Upper lobe of left lung (tissue), 6 donors: Measurements from ENCODE around the gene AKAP11. TPM values are rescaled to one million over a fixed set of nuclear protein-coding genes. Genes with fewer than 3 reads are reported as not detected.
A peak's percentile ranks its signal among the peaks of the same experiment; 100 is the strongest.

Source experiments
- ATAC-seq, 2 donors: fragments of 200-7000 bp; cut with Tn5 transposase; one replicate each; pipeline ENCODE4 v1.9.1; 2022; ENCODE audit warnings: mild to moderate bottlenecking in 2 of 2, moderate library complexity in 2 of 2; ENCODE audit not compliant: low FRiP score in 2 of 2
- DNase-seq, 2 donors: peaks; one replicate each; pipeline ENCODE4 v3.0.0-alpha.2; 2019 to 2020
- H3K27ac ChIP-seq, 4 donors: fragments of 200-600 bp; sonication (generic); one replicate each; pipeline ENCODE4 v1.5.1; 2016 to 2019
- H3K27me3 ChIP-seq, 4 donors: fragments of 200-600 bp; sonication (generic); one replicate each; pipeline ENCODE4 v1.5.1; 2017 to 2019
- H3K36me3 ChIP-seq, 4 donors: fragments of 200-600 bp; sonication (generic); one replicate each; pipeline ENCODE4 v1.5.1; 2016 to 2019
- H3K4me1 ChIP-seq, 4 donors: fragments of 200-600 bp; sonication (generic); one replicate each; pipeline ENCODE4 v1.5.1; 2018 to 2019
- H3K4me3 ChIP-seq, 4 donors: fragments of 200-600 bp; sonication (generic); one replicate each; pipeline ENCODE4 v1.5.1; 2017 to 2019; ENCODE audit warnings: mild to moderate bottlenecking in 2 of 4, moderate library complexity in 1 of 4
- H3K9me3 ChIP-seq, 4 donors: fragments of 200-600 bp; sonication (generic); one replicate each; pipeline ENCODE4 v1.5.1; 2018 to 2019
- EP300 ChIP-seq, 4 donors: sonication (generic); formaldehyde crosslinking; IDR thresholded peaks; one replicate each; pipeline ENCODE4 v1.5.1; 2017; ENCODE audit warnings: antibody characterized with exemption in 4 of 4, control low read depth in 2 of 4
- POLR2A ChIP-seq, 4 donors: fragments of 450-650 bp; IDR thresholded peaks; one replicate each; pipeline ENCODE4 v1.5.1; 2016 to 2017; ENCODE audit warnings: antibody characterized with exemption in 4 of 4, mild to moderate bottlenecking in 2 of 4
- POLR2AphosphoS5 ChIP-seq, 2 donors: sonication (generic); formaldehyde crosslinking; IDR thresholded peaks; one replicate each; pipeline ENCODE4 v1.5.1; 2017; ENCODE audit warnings: antibody characterized with exemption in 2 of 2
- WGBS, 2 donors: methylation state at CpG; one replicate each; pipeline ENCODE4 v1.1.5; 2017 to 2018; 5-methylcytosine and 5-hydroxymethylcytosine counted together
- total RNA-seq, 6 donors: library from RNA; depleted of rRNA in 4 of 6; stranded (reverse); fragments of >200 nt in 4 of 6; gene quantifications; one replicate each; pipeline versions ENCODE4 v1.1.0 to v1.2.1, GENCODE V29; 2016 to 2021
- TF ChIP-seq, protein P1 (sequence below), 6 experiments: fragments of 450-650 bp in 4 of 6; fragments of 200-600 bp in 2 of 6; sonication (generic) in 2 of 6; IDR thresholded peaks; one replicate each; pipeline ENCODE4 v1.5.1; 2016 to 2019; ENCODE audit warnings: antibody characterized with exemption in 6 of 6
- donor health status: DM: no; HTN: no; CAD: no; lungs with moderate emphysema.
- donor health status: DM: no; HTN: yes; CAD: no; lungs with severe emphysema.

Gene AKAP11
- total RNA-seq, 6 donors from 2014 or later, result 22.8 to 72.2 (median 25.9) TPM

DNA sequence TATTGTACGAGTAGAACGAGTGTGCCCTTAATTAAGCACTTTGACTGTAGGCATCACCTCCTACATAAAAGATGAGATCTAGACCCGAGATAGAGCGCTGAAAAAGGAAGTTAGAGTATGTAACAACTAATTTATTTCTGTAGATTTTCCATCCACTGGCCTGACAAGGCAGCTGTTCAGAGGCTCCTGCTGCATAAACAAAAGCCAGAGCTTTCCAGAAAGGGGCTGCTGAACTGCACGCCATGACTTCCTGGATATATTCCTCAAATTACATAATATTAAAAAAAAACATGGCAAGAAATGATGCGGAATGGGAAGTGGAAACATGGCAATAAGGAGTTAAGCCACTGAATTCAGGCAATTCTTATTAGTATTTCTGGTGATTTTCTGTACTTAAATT lies 89.7 kb downstream of the AKAP11 start:
- no peaks in the 10 kb centered on the region for H3K27me3 ChIP-seq
- no peak for TF ChIP-seq POLR2AphosphoS5 (IDR thresholded peaks at IDR 0.05)
- TF ChIP-seq POLR2A (IDR thresholded peaks at IDR 0.05), result no peak
- no peak for TF ChIP-seq EP300 (IDR thresholded peaks at IDR 0.05)
- TF ChIP-seq, protein P1, sequence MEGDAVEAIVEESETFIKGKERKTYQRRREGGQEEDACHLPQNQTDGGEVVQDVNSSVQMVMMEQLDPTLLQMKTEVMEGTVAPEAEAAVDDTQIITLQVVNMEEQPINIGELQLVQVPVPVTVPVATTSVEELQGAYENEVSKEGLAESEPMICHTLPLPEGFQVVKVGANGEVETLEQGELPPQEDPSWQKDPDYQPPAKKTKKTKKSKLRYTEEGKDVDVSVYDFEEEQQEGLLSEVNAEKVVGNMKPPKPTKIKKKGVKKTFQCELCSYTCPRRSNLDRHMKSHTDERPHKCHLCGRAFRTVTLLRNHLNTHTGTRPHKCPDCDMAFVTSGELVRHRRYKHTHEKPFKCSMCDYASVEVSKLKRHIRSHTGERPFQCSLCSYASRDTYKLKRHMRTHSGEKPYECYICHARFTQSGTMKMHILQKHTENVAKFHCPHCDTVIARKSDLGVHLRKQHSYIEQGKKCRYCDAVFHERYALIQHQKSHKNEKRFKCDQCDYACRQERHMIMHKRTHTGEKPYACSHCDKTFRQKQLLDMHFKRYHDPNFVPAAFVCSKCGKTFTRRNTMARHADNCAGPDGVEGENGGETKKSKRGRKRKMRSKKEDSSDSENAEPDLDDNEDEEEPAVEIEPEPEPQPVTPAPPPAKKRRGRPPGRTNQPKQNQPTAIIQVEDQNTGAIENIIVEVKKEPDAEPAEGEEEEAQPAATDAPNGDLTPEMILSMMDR (IDR thresholded peaks at IDR 0.05), result no peak
- no peaks in the 10 kb centered on the region for H3K4me1 ChIP-seq
- H3K27ac ChIP-seq, result no peak overlapping the region
- H3K36me3 ChIP-seq, result no peaks in the 10 kb centered on the region
- DNase-seq (no peak), ATAC-seq (no peak)
- 43 to 47% methylated on average over 6 of the region's 6 CpGs for WGBS, 2 donors
- no peak overlapping the region for H3K4me3 ChIP-seq
- no peaks in the 10 kb centered on the region for H3K9me3 ChIP-seq

DNA sequence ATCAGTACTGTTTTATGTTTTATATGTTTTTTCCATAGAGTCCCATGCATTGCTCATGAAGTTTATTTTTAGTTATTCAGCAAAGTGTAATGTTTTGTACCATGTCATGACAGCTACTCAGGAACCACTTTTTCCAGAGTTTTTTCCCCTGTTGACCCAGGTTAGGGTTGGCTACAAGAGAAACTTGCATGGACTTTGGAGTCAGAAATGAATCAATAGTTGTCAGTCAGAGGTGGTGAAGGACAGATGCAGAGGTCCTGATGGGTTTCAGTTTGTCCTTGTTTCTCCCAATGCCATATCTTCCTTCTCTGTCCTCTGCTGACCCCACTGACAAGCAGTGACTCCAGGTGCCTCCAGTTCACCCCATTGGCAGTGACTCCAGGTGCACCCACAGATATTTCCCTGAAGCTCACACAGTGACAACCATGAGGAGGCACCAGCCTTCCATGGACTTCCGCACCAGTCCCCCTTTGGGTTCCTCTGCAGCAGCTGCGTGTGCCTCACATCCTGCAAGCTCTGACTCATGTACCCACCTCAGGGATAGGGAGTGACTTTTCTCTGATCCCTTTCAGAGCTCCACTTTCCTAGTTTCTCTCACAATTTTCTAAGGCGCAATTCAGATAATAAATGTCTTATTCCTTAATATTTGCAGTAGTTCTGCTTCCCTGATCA lies 92.1 kb downstream of the AKAP11 start:
- Histone ChIP-seq H3K4me3 (no peak overlapping the region), H3K27me3 (no peaks in the 10 kb centered on the region), H3K4me1 (no peaks in the 10 kb centered on the region), H3K27ac (no peak overlapping the region), H3K9me3 (no peaks in the 10 kb centered on the region), H3K36me3 (no peaks in the 10 kb centered on the region)
- ATAC-seq (peak in 1 of 2 donors; percentile 34), DNase-seq (no peak)
- WGBS, 2 donors, result 81 to 93% methylated on average over 3 of the region's 3 CpGs
- TF ChIP-seq EP300 (IDR thresholded peaks at IDR 0.05) (no peak), POLR2A (IDR thresholded peaks at IDR 0.05) (no peak), POLR2AphosphoS5 (IDR thresholded peaks at IDR 0.05) (no peak)
- TF ChIP-seq, protein P1 (IDR thresholded peaks at IDR 0.05), result no peak

DNA sequence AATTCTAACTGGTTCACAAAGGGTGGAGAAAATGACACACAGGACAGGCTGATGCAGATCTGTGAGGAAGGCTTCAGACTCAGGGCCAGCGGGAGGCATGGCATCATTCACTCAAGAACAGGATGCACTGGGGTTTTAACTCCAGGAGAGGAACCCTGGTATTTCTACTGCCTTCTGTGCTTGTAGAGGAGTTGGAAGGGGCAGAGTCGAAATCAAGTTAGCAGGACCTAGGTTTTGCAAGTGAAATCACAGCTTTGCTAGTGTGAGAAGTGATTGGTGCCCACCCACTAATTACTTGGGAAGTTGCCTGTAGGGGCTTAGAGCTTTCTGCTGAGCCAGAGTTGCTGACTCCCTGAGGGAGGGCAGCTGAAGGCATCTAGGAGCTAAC lies 92.7 kb downstream of the AKAP11 start:
- ATAC-seq (no peak), DNase-seq (no peak)
- H3K27me3 ChIP-seq, result no peaks in the 10 kb centered on the region
- H3K4me1 ChIP-seq, result no peaks in the 10 kb centered on the region
- H3K4me3 ChIP-seq, result no peak overlapping the region
- no peaks in the 10 kb centered on the region for H3K36me3 ChIP-seq
- H3K27ac ChIP-seq, result no peak overlapping the region
- no peaks in the 10 kb centered on the region for H3K9me3 ChIP-seq
- TF ChIP-seq, protein P1 (IDR thresholded peaks at IDR 0.05), result no peak
- no peak for TF ChIP-seq POLR2AphosphoS5 (IDR thresholded peaks at IDR 0.05)
- no peak for TF ChIP-seq POLR2A (IDR thresholded peaks at IDR 0.05)
- no peak for TF ChIP-seq EP300 (IDR thresholded peaks at IDR 0.05)
- 28 to 53% methylated on average over 2 of the region's 2 CpGs for WGBS, 2 donors

DNA sequence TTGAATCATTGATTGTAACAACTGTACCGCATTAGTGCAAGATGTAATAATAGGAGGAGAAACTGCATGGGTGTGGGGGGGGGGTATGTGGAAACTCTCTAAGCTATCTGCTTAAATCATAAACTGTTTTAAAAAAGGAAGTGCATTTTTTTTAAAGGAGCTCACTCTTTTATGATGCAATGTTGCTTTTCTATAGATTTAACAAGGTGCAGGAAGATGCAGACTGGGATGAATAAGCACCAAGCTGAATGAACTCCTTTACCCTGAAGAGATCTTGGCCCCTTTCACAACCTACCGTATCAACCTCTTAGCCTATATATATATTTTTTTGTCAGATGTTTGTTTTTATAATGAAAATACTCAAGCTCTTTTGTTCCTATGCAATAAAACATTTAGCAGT lies 95.9 kb downstream of the AKAP11 start:
- H3K9me3 ChIP-seq, result no peaks in the 10 kb centered on the region
- no peak overlapping the region for H3K27ac ChIP-seq
- DNase-seq (no peak), ATAC-seq (no peak)
- WGBS, 2 donors, result 61 to 85% methylated on average over 2 of the region's 2 CpGs
- TF ChIP-seq POLR2AphosphoS5 (IDR thresholded peaks at IDR 0.05) (no peak), POLR2A (IDR thresholded peaks at IDR 0.05) (no peak), EP300 (IDR thresholded peaks at IDR 0.05) (no peak)
- TF ChIP-seq, protein P1 (IDR thresholded peaks at IDR 0.05), result no peak
- H3K4me1 ChIP-seq, result no peaks in the 10 kb centered on the region
- no peak overlapping the region for H3K4me3 ChIP-seq
- H3K27me3 ChIP-seq, result no peaks in the 10 kb centered on the region
- no peaks in the 10 kb centered on the region for H3K36me3 ChIP-seq
